Endodermal cell (in vitro differentiated cells): Measurements from ENCODE around the gene RASSF9. TPM values are rescaled to one million over a fixed set of nuclear protein-coding genes. Genes with fewer than 3 reads are reported as not detected.

Experiments used
- DNase-seq: peaks from one replicate; pipeline ENCODE4 v3.0.0-alpha.2; 2017
- H3K27ac ChIP-seq: 2 replicates; pipeline ENCODE4 v1.5.1; 2013; ENCODE audit warnings: mild to moderate bottlenecking, low read depth, low read length, moderate library complexity
- H3K27me3 ChIP-seq: 2 replicates; pipeline ENCODE4 v1.6.1; 2013; ENCODE audit warnings: mild to moderate bottlenecking, low read length, moderate library complexity; ENCODE audit not compliant: insufficient read depth, control insufficient read depth, poor library complexity, severe bottlenecking
- H3K36me3 ChIP-seq: 2 replicates; pipeline ENCODE4 v1.7.0; 2013; ENCODE audit warnings: mild to moderate bottlenecking, low read length, moderate library complexity; ENCODE audit not compliant: control insufficient read depth, insufficient read depth
- H3K4me1 ChIP-seq: one replicate; pipeline ENCODE4 v1.7.0; 2013; ENCODE audit warnings: low read length; ENCODE audit not compliant: control insufficient read depth, insufficient read depth
- H3K4me3 ChIP-seq: 2 replicates; pipeline ENCODE4 v1.5.1; 2013; ENCODE audit warnings: mild to moderate bottlenecking, low read length, moderate library complexity
- H3K9ac ChIP-seq: 2 replicates; pipeline ENCODE4 v1.6.1; 2013; ENCODE audit warnings: mild to moderate bottlenecking, low read length, moderate library complexity; ENCODE audit not compliant: poor library complexity, severe bottlenecking; ENCODE audit errors: extremely low read depth
- H3K9me3 ChIP-seq: 2 replicates; pipeline ENCODE4 v1.6.1; 2013; ENCODE audit warnings: mild to moderate bottlenecking, low read length, moderate library complexity; ENCODE audit not compliant: control insufficient read depth
- H3K27ac Mint-ChIP-seq: 2 replicates; pipeline ENCODE4 v1.8.0; 2020; ENCODE audit warnings: mixed read lengths
- H3K27me3 Mint-ChIP-seq: 2 replicates; pipeline ENCODE4 v1.8.0; 2021; ENCODE audit warnings: mild to moderate bottlenecking, mixed read lengths; ENCODE audit not compliant: insufficient read depth
- H3K36me3 Mint-ChIP-seq: 2 replicates; pipeline ENCODE4 v1.8.0; 2020; ENCODE audit warnings: low read depth, mixed read lengths
- H3K4me1 Mint-ChIP-seq: 2 replicates; pipeline ENCODE4 v1.8.0; 2020; ENCODE audit warnings: mixed read lengths
- H3K4me3 Mint-ChIP-seq: 2 replicates; pipeline ENCODE4 v1.8.0; 2020; ENCODE audit warnings: mild to moderate bottlenecking, moderate library complexity, mixed read lengths
- H3K9me3 Mint-ChIP-seq: 2 replicates; pipeline ENCODE4 v1.8.0; 2020; ENCODE audit warnings: mild to moderate bottlenecking, mixed read lengths
- WGBS, 2 experiments: methylation state at CpG; one replicate each; pipeline versions ENCODE4 v1.1.5 to v1.1.7; 2013; ENCODE audit warnings: missing lambda C conversion rate in 2 of 2, mixed read lengths in 1 of 2; ENCODE audit not compliant: insufficient coverage in 1 of 2, insufficient read length in 1 of 2; 5-methylcytosine and 5-hydroxymethylcytosine counted together
- total RNA-seq, 2 donors: library from RNA; stranded (reverse); fragmentation: NEBNext Ultra II Directional in 1 of 2; extraction: Animal tissue kit (Norgen Biotek cat#: 25700) in 1 of 2; gene quantifications; 2 replicates in 1 of 2; 3 replicates in 1 of 2; pipeline ENCODE4 v1.2.1, GENCODE V29; 2021
- TF ChIP-seq, protein P1 (sequence below): fragments of 200-600 bp; sonication (generic); conservative IDR thresholded peaks from 2 replicates; pipeline ENCODE4 v1.5.0; 2021; ENCODE audit warnings: antibody characterized with exemption, mild to moderate bottlenecking

RASSF9 gene
- total RNA-seq, 2 donors from 2014 or later, result 0.99 to 1.0 TPM

DNA sequence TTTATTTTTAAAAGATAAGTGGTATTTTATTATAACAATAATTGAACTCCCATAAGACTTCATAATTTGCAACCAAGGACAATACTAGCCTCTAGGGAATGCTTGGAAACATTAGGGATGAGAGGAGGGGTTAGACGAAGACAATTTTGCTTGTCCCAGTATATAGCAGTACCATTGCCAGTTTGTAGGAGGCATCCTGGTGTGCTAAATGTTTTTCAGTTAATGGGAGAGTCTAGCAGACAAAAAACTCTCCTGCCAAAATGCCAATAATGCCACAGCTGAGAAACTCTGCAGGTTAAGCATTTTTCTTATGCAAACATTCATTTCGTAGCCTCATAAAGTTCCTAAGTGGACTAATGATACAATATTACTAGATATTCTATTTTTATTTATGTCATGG, 38.1 kb downstream of the RASSF9 start:
- H3K27me3 ChIP-seq, result no peaks in the 10 kb centered on the region
- H3K27me3 Mint-ChIP-seq, result no peaks in the 10 kb centered on the region
- H3K36me3 Mint-ChIP-seq, result no peaks in the 10 kb centered on the region
- no peaks in the 10 kb centered on the region for H3K9me3 Mint-ChIP-seq
- no peaks in the 10 kb centered on the region for H3K9me3 ChIP-seq
- no peaks in the 10 kb centered on the region for H3K36me3 ChIP-seq
- DNase-seq, result no peak
- no peak overlapping the region for H3K9ac ChIP-seq
- no peak overlapping the region for H3K4me3 ChIP-seq
- H3K4me1 ChIP-seq, result no peaks in the 10 kb centered on the region
- no peak overlapping the region for H3K27ac Mint-ChIP-seq
- TF ChIP-seq, protein P1, sequence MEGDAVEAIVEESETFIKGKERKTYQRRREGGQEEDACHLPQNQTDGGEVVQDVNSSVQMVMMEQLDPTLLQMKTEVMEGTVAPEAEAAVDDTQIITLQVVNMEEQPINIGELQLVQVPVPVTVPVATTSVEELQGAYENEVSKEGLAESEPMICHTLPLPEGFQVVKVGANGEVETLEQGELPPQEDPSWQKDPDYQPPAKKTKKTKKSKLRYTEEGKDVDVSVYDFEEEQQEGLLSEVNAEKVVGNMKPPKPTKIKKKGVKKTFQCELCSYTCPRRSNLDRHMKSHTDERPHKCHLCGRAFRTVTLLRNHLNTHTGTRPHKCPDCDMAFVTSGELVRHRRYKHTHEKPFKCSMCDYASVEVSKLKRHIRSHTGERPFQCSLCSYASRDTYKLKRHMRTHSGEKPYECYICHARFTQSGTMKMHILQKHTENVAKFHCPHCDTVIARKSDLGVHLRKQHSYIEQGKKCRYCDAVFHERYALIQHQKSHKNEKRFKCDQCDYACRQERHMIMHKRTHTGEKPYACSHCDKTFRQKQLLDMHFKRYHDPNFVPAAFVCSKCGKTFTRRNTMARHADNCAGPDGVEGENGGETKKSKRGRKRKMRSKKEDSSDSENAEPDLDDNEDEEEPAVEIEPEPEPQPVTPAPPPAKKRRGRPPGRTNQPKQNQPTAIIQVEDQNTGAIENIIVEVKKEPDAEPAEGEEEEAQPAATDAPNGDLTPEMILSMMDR, result no peak
- no peak overlapping the region for H3K4me3 Mint-ChIP-seq
- no peak overlapping the region for H3K27ac ChIP-seq
- peaks cover 9% of the 10 kb centered on the region for H3K4me1 Mint-ChIP-seq
- 67 to 100% methylated on average over 1 to 2 of the region's 2 CpGs for WGBS, 2 experiments

DNA sequence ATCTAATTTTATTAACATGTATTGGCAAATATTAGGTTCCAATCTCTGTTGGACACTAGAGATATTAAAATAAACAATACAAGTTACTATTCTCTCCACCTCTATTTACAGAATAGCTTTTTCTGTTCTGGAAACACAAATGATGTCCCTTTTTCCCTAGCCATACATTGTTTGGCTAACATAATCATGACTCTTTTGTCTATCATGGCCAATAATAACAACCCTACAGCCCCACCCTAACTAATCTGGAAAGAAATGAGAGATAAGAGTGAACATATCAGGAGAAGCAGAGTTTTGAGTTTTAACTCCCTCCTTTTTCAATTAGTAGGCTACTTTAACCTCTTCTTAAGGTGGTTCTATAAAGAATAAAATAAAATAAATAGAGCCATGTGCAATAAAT, 40.2 kb downstream of the RASSF9 start:
- Histone ChIP-seq H3K4me1 (no peaks in the 10 kb centered on the region), H3K9me3 (no peaks in the 10 kb centered on the region), H3K27ac (no peak overlapping the region), H3K27me3 (no peaks in the 10 kb centered on the region), H3K36me3 (no peaks in the 10 kb centered on the region), H3K4me3 (no peak overlapping the region), H3K9ac (no peak overlapping the region)
- H3K36me3 Mint-ChIP-seq, result no peaks in the 10 kb centered on the region
- H3K4me3 Mint-ChIP-seq, result no peak overlapping the region
- no peaks in the 10 kb centered on the region for H3K9me3 Mint-ChIP-seq
- no peak overlapping the region for H3K27ac Mint-ChIP-seq
- no peak for DNase-seq
- TF ChIP-seq, protein P1, result no peak
- no peaks in the 10 kb centered on the region for H3K4me1 Mint-ChIP-seq
- no peaks in the 10 kb centered on the region for H3K27me3 Mint-ChIP-seq

DNA sequence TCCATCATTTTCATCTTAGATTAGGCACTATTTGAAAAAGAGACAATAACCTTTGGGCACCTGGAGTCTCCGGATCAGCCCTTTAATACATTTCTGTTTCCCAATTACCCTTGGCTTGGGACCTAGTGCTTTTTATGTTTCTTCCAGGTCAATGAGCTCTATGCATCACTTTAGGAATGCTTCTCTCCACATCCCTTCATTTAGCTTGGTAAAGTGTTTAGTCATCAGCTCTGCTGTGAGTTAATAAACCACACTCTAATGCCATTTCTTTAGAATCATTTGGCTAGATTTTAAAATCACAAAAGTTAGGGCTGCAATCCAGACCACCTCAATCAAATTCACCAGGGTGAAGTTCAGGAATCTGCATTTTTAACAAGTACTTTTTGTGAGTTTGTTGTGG, 41.7 kb downstream of the RASSF9 start:
- H3K27me3 Mint-ChIP-seq, result no peaks in the 10 kb centered on the region
- H3K9me3 Mint-ChIP-seq, result no peaks in the 10 kb centered on the region
- 80 to 100% methylated on average over 1 of the region's 1 CpG for WGBS, 2 experiments
- no peaks in the 10 kb centered on the region for H3K36me3 Mint-ChIP-seq
- TF ChIP-seq, protein P1, result no peak
- Histone ChIP-seq H3K27me3 (no peaks in the 10 kb centered on the region), H3K27ac (no peak overlapping the region), H3K36me3 (no peaks in the 10 kb centered on the region), H3K9ac (no peak overlapping the region), H3K9me3 (no peaks in the 10 kb centered on the region), H3K4me1 (no peaks in the 10 kb centered on the region), H3K4me3 (no peak overlapping the region)
- no peak overlapping the region for H3K27ac Mint-ChIP-seq
- no peaks in the 10 kb centered on the region for H3K4me1 Mint-ChIP-seq
- H3K4me3 Mint-ChIP-seq, result no peak overlapping the region
- DNase-seq, result no peak
